GM12864 (cell line): ENCODE measurements around the gene PGLYRP1.

Experiments used
- DNase-seq: peaks from one replicate; pipeline ENCODE4 v3.0.0-alpha.2; 2011; ENCODE audit warnings: low read depth
- H3K4me3 ChIP-seq: 2 replicates; pipeline ENCODE4 v1.5.1; 2011; ENCODE audit warnings: mild to moderate bottlenecking, low read depth, low read length, control low read depth
- CTCF ChIP-seq: IDR thresholded peaks from 2 replicates; pipeline ENCODE4 v1.5.1; 2011; ENCODE audit warnings: low read depth, mild to moderate bottlenecking, moderate library complexity, low read length, control low read depth, inconsistent platforms; ENCODE audit errors: missing control alignments

The PGLYRP1 gene

GRCh38 chr19:46063201-46063600 is 40.3 kb upstream of the PGLYRP1 start:
- TF ChIP-seq CTCF, result no peak
- H3K4me3 ChIP-seq, result no peak overlapping the region
- no peak for DNase-seq

GRCh38 chr19:46060012-46060411 is 37.2 kb upstream of the PGLYRP1 start:
- no peak for TF ChIP-seq CTCF
- no peak for DNase-seq
- no peak overlapping the region for H3K4me3 ChIP-seq

- no peak for DNase-seq
- TF ChIP-seq CTCF, result no peak
- H3K4me3 ChIP-seq, result no peak overlapping the region
Measured at GRCh38 chr19:46058778-46059177, 35.9 kb upstream of the PGLYRP1 start.

- DNase-seq, result no peak
- H3K4me3 ChIP-seq, result no peak overlapping the region
- TF ChIP-seq CTCF, result no peak
Measured at GRCh38 chr19:46056536-46056935, 33.7 kb upstream of the PGLYRP1 start.

- H3K4me3 ChIP-seq, result no peak overlapping the region
- TF ChIP-seq CTCF, result no peak
- DNase-seq, result no peak
Measured at GRCh38 chr19:46052896-46053295, 30.0 kb upstream of the PGLYRP1 start.

GRCh38 chr19:46049597-46049996 is 26.7 kb upstream of the PGLYRP1 start:
- no peak overlapping the region for H3K4me3 ChIP-seq
- TF ChIP-seq CTCF, result peak; percentile 24
- DNase-seq, result no peak

- H3K4me3 ChIP-seq, result no peak overlapping the region
- no peak for DNase-seq
- TF ChIP-seq CTCF, result no peak
Measured at GRCh38 chr19:46043519-46043918, 20.7 kb upstream of the PGLYRP1 start.
